ENCODE results near the gene FGF18.

DNA sequence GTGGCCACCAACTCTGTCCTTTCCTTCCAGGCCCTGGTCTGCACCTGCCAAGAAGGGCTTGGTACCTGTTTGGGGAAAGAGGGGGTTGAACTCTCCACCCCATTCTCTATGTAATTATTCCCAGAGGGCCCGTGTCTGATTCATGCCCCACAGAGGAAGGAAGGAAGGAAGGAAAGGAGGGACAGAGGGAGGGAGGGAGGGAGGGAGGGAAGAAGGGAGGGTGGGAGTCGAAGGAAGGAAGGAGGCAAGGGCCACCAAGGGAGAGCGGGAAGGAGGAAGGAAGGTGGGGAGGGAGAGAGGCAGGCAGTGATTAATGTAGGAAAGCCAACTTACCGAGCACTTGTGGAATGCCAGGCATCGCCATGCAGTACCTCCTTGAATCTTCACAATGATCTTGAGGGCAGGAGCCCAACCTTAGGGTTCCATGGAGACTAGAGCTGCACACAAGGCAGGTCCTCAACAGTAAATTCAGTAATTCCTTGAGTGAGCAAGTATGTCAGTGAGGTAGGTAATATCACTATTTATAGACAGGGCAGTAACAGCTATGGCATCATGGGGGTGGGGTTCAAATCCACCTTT lies 75.8 kb downstream of the FGF18 start:
- no peak for TF ChIP-seq EZH2 (IDR thresholded peaks at IDR 0.05; ENCODE audit: insufficient read depth, poor library complexity, severe bottlenecking)
- TF ChIP-seq EZH2phosphoT487 (IDR thresholded peaks at IDR 0.05; ENCODE audit: insufficient read depth, low read depth) = no peak

All from GM23248 (cell line).